ENCODE results near the gene KCNMA1.

DNA sequence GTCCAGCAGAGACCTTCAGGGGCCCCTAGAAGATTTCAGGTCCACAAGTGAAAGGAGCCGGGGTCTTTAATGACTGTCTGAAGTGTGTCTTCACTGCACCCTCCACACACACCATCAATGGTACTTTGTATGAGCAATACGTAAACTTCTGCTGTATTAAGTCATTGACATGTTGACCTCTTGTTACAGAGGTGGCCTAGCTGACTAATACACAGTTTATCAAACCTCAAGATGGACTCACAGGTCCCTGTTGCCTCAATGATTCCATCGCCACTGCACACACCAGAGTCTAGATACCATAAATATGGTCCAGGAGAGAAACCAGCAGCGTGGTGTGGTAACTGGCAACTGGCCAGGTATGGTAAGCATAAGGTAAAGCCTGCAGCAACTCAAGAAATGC lies 19.5 kb downstream of the KCNMA1 start:
- TF ChIP-seq, protein P1, sequence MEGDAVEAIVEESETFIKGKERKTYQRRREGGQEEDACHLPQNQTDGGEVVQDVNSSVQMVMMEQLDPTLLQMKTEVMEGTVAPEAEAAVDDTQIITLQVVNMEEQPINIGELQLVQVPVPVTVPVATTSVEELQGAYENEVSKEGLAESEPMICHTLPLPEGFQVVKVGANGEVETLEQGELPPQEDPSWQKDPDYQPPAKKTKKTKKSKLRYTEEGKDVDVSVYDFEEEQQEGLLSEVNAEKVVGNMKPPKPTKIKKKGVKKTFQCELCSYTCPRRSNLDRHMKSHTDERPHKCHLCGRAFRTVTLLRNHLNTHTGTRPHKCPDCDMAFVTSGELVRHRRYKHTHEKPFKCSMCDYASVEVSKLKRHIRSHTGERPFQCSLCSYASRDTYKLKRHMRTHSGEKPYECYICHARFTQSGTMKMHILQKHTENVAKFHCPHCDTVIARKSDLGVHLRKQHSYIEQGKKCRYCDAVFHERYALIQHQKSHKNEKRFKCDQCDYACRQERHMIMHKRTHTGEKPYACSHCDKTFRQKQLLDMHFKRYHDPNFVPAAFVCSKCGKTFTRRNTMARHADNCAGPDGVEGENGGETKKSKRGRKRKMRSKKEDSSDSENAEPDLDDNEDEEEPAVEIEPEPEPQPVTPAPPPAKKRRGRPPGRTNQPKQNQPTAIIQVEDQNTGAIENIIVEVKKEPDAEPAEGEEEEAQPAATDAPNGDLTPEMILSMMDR (IDR thresholded peaks at IDR 0.05) = no peak
- no peak for TF ChIP-seq ZFX (IDR thresholded peaks at IDR 0.05; ENCODE audit: borderline replicate concordance)

All from 22Rv1 (cell line).